ENCODE data around the gene TRAK1.

TRAK1 gene

GRCh38 chr3:42159706-42160472 lies 68.7 kb downstream of the TRAK1 start:
- DNase-seq: no peak

GRCh38 chr3:42161050-42161935 lies 70.1 kb downstream of the TRAK1 start:
- no peak for DNase-seq

GRCh38 chr3:42162462-42162861 lies 71.3 kb downstream of the TRAK1 start:
- DNase-seq: no peak

GRCh38 chr3:42163622-42164244 lies 72.6 kb downstream of the TRAK1 start:
- no peak for DNase-seq

- DNase-seq: peak; percentile 68 to 78
These were observed 73.5 kb downstream of the TRAK1 start for GRCh38 chr3:42164656-42165055.

- DNase-seq: no peak
These were observed 74.1 kb downstream of the TRAK1 start for GRCh38 chr3:42165211-42165610.

GRCh38 chr3:42166214-42166613 lies 75.1 kb downstream of the TRAK1 start:
- DNase-seq: no peak

GRCh38 chr3:42166662-42167300 lies 75.6 kb downstream of the TRAK1 start:
- no peak for DNase-seq

- DNase-seq: no peak
These were observed 78.5 kb downstream of the TRAK1 start for GRCh38 chr3:42169579-42170120.

GRCh38 chr3:42172047-42172654 lies 81.0 kb downstream of the TRAK1 start:
- no peak for DNase-seq

- DNase-seq: no peak
These were observed 82.2 kb downstream of the TRAK1 start for GRCh38 chr3:42173307-42173706.

GRCh38 chr3:42174679-42175385 lies 83.7 kb downstream of the TRAK1 start:
- DNase-seq: no peak

- DNase-seq: no peak
These were observed 84.5 kb downstream of the TRAK1 start for GRCh38 chr3:42175386-42176240.

- no peak for DNase-seq
These were observed 85.3 kb downstream of the TRAK1 start for GRCh38 chr3:42176242-42177034.

GRCh38 chr3:42177068-42177800 lies 86.1 kb downstream of the TRAK1 start:
- DNase-seq: no peak

- DNase-seq: no peak
These were observed 86.6 kb downstream of the TRAK1 start for GRCh38 chr3:42177801-42178150.

GRCh38 chr3:42179110-42179725 lies 88.1 kb downstream of the TRAK1 start:
- DNase-seq: no peak

GRCh38 chr3:42180901-42181300 lies 89.7 kb downstream of the TRAK1 start:
- no peak for DNase-seq

GRCh38 chr3:42182555-42182954 lies 91.4 kb downstream of the TRAK1 start:
- DNase-seq: no peak
